Upper lobe of left lung (tissue), 4 donors: Measurements from ENCODE around the gene NLGN1.

Experiments
- CTCF ChIP-seq, 6 experiments: fragments of 450-650 bp in 4 of 6; fragments of 200-600 bp in 2 of 6; sonication (generic) in 2 of 6; IDR thresholded peaks; one replicate each; pipeline ENCODE4 v1.5.1; 2016 to 2019; ENCODE audit warnings: antibody characterized with exemption in 6 of 6
- POLR2A ChIP-seq, 4 donors: fragments of 450-650 bp; IDR thresholded peaks; one replicate each; pipeline ENCODE4 v1.5.1; 2016 to 2017; ENCODE audit warnings: antibody characterized with exemption in 4 of 4, mild to moderate bottlenecking in 2 of 4
- POLR2AphosphoS5 ChIP-seq, 2 donors: sonication (generic); formaldehyde crosslinking; IDR thresholded peaks; one replicate each; pipeline ENCODE4 v1.5.1; 2017; ENCODE audit warnings: antibody characterized with exemption in 2 of 2

- no peak for TF ChIP-seq POLR2AphosphoS5 (IDR thresholded peaks at IDR 0.05)
- TF ChIP-seq CTCF (IDR thresholded peaks at IDR 0.05), result no peak
- no peak for TF ChIP-seq POLR2A (IDR thresholded peaks at IDR 0.05)
Observed at GRCh38 chr3:173676094-173676493, 278.6 kb downstream of the NLGN1 start.
